ENCODE measurements around the gene HCFC1R1. TPM values are rescaled to one million over a fixed set of nuclear protein-coding genes. Genes with fewer than 3 reads are reported as not detected.

HCFC1R1 gene
- total and polyA plus RNA-seq, 11 donors: 32.8 to 189 (median 54.6) TPM

DNA sequence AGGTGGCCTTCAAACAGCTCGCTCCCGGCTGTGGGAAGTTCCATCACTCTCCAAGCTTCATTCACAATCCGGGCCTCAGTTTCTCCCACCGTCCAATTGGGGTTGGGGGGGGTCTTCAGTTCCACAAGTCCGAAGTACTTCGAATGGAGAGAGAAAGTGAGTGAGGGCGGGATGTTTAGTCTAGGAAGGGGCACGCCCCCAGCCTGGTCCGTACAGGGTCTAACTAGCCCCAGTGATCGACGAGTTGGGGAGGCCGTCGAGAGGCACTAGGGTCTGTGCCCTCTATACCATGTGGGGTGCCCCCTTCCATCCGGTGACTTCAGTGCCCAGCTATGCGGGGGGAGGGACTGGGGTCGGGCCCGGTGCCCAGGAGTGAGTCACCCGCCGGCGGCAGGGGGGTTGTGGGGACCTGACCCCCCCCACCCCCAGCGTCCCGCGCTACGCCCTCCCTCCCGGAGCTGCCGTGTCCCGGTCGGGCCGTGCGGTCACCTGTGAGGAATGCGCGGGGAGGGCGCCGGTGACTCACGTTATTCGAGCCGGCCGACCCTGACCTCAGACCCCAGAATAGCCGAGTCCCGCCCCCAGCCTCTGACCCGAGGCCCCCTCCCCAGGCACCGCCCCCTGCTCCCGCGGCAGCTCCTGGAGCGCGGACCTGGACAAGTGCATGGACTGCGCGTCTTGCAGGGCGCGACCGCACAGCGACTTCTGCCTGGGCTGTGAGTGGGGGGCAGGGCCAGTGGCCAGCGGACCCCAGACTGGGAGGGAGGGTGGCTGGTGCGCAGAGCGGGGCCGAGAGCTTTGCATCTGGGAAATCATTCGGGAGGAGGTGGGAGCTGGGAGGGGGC lies 2.9 kb downstream of the HCFC1R1 start:
- peaks cover 13 to 62% (median 44%) of the 10 kb centered on the region in 12 donors for H3K4me1 ChIP-seq
- TF ChIP-seq POLR2A (IDR thresholded peaks at IDR 0.05): no peak
- TF ChIP-seq, protein P1, sequence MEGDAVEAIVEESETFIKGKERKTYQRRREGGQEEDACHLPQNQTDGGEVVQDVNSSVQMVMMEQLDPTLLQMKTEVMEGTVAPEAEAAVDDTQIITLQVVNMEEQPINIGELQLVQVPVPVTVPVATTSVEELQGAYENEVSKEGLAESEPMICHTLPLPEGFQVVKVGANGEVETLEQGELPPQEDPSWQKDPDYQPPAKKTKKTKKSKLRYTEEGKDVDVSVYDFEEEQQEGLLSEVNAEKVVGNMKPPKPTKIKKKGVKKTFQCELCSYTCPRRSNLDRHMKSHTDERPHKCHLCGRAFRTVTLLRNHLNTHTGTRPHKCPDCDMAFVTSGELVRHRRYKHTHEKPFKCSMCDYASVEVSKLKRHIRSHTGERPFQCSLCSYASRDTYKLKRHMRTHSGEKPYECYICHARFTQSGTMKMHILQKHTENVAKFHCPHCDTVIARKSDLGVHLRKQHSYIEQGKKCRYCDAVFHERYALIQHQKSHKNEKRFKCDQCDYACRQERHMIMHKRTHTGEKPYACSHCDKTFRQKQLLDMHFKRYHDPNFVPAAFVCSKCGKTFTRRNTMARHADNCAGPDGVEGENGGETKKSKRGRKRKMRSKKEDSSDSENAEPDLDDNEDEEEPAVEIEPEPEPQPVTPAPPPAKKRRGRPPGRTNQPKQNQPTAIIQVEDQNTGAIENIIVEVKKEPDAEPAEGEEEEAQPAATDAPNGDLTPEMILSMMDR (IDR thresholded peaks at IDR 0.05): peak in 2 of 12 donors; percentile 2 to 3
- peak overlapping the region; percentile 31 to 100 (median 96) for H3K27ac ChIP-seq
- intact Hi-C loops (cut with DNase I): loop anchor here in 1 of 10 donors (1.0 kb wide), 1 partner anchor 17 kb away; no protein-coding TSS in a partner anchor
- no peaks in the 10 kb centered on the region for H3K9me3 ChIP-seq
- peaks cover 6 to 21% (median 14%) of the 10 kb centered on the region in 9 donors for H3K27me3 ChIP-seq
- 1 to 3% (median 1%) methylated on average over 29 to 57 of the region's 57 CpGs for WGBS, 4 donors
- peak overlapping the region; percentile 35 to 99 (median 76) for H3K4me3 ChIP-seq
- H3K36me3 ChIP-seq: peaks cover 0 to 6% (median 4%) of the 10 kb centered on the region in 9 donors
- peak; percentile 15 to 51 (median 38) for ATAC-seq
- DNase-seq: peak; percentile 82 to 91 (median 87)

DNA sequence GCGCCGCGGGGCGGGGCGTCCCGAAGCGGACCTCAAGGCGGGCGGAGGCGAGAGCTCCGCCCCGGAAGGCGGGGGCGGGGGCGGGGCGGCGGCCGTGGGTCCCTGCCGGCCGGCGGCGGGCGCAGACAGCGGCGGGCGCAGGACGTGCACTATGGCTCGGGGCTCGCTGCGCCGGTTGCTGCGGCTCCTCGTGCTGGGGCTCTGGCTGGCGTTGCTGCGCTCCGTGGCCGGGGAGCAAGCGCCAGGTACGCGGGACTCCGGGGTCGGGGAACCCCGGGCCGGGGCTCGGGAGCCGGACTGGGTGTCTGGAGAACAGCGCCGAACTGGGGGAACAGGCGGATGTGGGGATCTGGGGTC lies 3.5 kb downstream of the HCFC1R1 start, which contains the start of gene TNFRSF12A:
TNFRSF12A (plus strand) TSS at position 122 of the 357 bp plus-strand sequence; CDS start at position 152, 30 bp downstream.
- intact Hi-C loops (cut with DNase I): loop anchor here in 1 of 10 donors (1.0 kb wide), 1 partner anchor 16 kb away; no protein-coding TSS in a partner anchor
- H3K9me3 ChIP-seq: no peaks in the 10 kb centered on the region
- H3K27me3 ChIP-seq: peaks cover 6 to 21% (median 14%) of the 10 kb centered on the region in 9 donors
- 0 to 4% (median 1%) methylated on average over 16 to 49 of the region's 49 CpGs for WGBS, 4 donors
- H3K4me1 ChIP-seq: peaks cover 13 to 61% (median 44%) of the 10 kb centered on the region in 12 donors
- ATAC-seq (peak in 3 of 4 donors; percentile 3 to 45 (median 42)), DNase-seq (peak; percentile 82 to 90 (median 84))
- peak within 1 kb of the TSS; percentile 31 to 100 (median 96) for H3K27ac ChIP-seq
- H3K36me3 ChIP-seq: peaks cover 0 to 5% (median 0%) of the 10 kb centered on the region in 9 donors
- TF ChIP-seq, protein P1 (IDR thresholded peaks at IDR 0.05): peak in 3 of 12 donors; percentile 11 to 24 (median 22)
- peak; percentile 45 to 89 for TF ChIP-seq POLR2A (IDR thresholded peaks at IDR 0.05)
- peak within 1 kb of the TSS; percentile 35 to 99 (median 76) for H3K4me3 ChIP-seq

DNA sequence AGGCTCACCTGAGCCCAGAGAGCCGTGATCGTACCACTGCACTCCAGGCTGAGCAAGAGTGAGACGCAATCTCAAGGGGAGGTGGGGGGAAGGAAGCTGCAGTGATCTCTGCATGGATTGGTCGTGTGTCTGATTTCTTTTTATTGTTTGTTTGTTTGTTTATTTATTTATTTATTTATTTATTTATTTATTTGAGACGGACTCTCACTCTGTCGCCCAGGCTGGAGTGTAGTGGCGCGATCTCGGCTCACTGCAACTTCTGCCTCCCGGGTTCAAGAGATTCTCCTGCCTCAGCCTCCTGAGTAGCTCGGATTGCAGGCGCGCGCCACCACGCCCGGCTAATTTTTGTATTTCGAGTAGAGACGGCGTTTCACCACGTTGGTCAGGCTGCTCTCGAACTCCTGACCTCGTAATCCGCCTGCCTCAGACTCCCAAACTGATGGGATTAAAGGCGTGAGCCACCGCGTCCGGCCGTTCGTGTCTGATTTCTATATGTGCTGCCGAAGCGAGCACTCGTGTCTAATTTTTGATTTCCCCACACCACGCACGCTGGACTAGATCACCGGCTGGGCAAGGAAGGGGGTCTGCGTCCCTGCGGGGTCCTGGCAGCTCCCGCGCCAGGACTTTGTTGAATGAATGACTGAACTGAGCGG lies 4.0 kb downstream of the HCFC1R1 start:
- H3K9me3 ChIP-seq: no peaks in the 10 kb centered on the region

More for the DNA sequence above, 4.0 kb downstream of the HCFC1R1 start:
- Histone ChIP-seq H3K27me3 (peaks cover 6 to 21% (median 14%) of the 10 kb centered on the region in 9 donors), H3K4me3 (peak overlapping the region in 11 of 12 donors; percentile 56 to 99 (median 78)), H3K27ac (peak overlapping the region in 7 of 12 donors; percentile 90 to 100 (median 96)), H3K36me3 (peaks cover 0 to 5% (median 0%) of the 10 kb centered on the region in 9 donors), H3K4me1 (peaks cover 13 to 58% (median 42%) of the 10 kb centered on the region in 12 donors)
- WGBS, 4 donors: 32 to 35% (median 34%) methylated on average over 39 to 40 of the region's 40 CpGs
- TF ChIP-seq POLR2A (IDR thresholded peaks at IDR 0.05): no peak
- TF ChIP-seq, protein P1 (IDR thresholded peaks at IDR 0.05): no peak
- intact Hi-C loops (cut with DNase I): loop anchor here in 1 of 10 donors (1.0 kb wide), 1 partner anchor 15 kb away; no protein-coding TSS in a partner anchor
- ATAC-seq (no peak), DNase-seq (no peak)
